Activated T-helper 9 cell treated with anti-CD3 and anti-CD28 coated beads, Interleukin-2, amount 50 U/mL, for 16 hours (primary cell): ENCODE results near the gene PPP4R2.
"Not testable (repeated sequence)": the region's sequence is repeated elsewhere in the genome, so short reads cannot be mapped to it uniquely, and the experiment has no call there.

Source experiments
- DNase-seq: peaks from one replicate; pipeline ENCODE4 v3.0.0-alpha.2; 2020; ENCODE audit warnings: low read depth

PPP4R2 gene

DNA sequence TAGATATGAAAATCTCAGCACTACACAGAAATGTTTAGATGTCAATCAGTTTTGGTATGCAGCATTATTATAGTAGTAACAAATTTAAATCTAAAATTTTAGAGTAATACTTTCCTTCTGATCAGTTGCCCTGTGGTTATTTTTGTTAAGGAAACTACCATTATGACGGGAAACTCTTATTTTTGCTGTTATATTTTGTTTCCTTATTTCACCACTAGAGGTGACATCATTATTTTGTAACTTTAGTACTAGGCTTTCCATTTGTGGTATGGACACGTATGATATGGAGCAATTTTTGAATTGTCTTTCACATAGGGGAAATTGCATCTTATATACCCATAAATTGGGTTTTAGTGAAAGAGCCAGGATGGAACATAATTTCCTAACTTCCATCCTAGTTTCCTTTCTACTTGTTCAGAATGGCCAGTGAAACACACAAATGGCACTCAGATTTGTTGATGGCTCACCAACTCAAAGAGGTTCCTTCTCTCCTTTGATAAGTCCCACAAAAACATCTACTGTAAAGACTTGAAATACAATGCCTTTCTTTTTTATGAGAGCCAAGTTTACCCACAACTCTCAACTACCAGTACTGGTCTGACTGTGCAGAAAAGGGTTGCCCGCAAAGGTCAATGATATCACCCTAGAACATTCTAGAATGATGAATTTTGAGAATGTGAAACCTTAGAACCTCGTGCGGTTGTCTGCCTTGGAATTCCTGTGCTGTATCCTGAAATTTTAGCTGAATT, 19.4 kb upstream of the PPP4R2 start:
- DNase-seq, result no peak

DNA sequence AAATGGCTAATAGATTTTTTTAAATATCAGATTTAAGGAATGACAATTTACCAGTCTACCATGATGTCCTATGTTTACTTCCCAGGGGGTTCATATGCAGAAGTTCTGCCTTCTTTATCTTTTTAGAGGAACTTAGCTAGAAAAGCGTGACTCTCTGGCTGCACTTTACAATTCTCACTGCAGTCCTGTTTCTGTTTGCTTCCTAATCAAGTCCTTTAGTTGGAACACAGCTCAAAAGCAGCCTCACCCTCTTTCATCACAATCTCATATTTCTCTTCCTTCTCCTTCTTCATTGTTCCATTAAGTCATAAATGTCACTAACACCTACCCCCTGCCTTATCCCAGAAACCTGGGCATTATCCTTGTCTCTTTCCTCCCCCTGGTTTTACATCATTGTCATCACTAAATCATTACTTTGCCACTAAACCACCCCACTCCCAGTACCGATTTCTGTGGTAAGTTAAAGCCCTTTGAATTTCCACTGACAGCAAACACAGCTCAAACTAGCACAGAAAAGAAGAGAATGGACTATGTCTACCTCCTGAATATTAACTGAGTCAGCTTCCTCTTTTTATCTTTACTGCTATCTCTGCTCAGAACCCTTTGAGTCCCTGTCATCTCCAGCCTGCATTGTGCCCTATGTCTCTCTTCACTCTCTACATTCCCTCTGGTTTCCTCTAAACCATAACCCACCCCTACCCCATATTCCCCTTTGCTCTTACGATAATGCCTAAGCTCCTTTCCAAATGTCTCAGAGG, 13.8 kb upstream of the PPP4R2 start:
- no peak for DNase-seq

- DNase-seq, result no peak
These were observed 11.0 kb upstream of the PPP4R2 start for GRCh38 chr3:72985576-72985975.

- DNase-seq, result no peak
These were observed 5.8 kb upstream of the PPP4R2 start for GRCh38 chr3:72990701-72991395.

GRCh38 chr3:72991522-72991921, 5.1 kb upstream of the PPP4R2 start:
- DNase-seq, result no peak

DNA sequence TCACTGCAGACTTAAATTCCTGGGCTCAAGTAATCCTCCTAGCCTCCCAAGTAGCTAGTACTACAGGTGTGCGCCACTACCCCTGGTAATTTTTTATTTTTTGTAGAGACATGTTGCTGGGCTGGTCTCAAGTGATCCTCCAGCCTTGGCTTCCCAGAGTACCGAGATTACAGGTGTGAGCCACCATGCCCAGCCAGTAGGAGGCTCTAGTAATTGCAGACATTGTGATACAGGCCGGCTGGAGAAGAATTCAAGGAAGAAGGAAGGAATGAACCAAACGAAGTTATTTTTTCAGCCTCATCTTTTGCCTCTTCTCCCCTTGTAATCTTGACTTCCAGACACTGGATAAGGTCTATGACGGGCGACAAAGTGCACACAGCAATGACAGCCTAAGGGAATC, 3.2 kb upstream of the PPP4R2 start:
- DNase-seq, result no peak

DNA sequence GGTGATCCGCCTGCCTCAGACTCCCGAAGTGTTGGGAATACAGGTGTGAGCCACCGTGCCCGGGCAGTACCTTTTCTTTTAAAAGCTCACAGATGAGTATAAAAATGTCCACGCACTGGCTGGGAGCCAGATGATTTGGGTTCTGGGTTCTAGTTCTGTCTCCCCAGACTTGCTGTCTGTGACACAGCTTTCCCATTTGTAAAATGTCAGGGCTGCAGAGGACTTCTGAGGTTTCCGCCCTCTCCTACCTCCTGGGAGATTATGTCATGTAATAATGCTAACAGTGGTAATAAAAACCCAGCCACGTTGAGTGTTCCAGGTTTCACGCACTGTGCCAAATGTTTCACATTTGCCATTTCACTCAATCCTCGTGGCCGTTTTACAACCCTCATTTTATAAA, 1.3 kb upstream of the PPP4R2 start:
- no peak for DNase-seq

- no peak for DNase-seq
These were observed 514 bp upstream of the PPP4R2 start for GRCh38 chr3:72996121-72996472.

DNA sequence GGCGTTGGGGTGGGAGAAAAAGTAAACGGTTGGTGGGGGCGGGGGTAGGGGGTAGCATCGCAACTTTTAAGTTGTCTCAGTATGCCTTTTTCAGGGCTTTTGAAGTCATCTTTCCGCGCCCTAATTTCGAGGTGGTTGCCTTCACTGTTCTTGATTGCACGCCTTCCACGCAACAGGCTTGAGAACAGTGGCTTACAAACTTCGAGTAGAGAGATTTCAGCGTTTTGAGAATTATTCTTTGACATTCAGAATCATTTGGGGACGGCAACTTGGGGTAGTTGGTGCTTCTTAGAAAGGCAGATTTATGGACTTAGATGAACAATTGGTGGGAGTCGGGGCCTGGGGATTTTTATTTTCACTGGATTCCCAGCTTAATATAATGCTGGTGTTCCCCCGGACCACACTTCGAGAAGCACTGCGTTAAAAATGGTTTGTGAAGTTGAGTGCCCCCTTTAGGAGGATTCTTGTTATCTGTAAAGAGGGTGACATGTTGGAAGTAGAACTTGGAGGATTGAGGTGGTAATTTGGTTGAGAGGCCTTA, 880 bp downstream of the PPP4R2 start:
- no peak for DNase-seq

DNA sequence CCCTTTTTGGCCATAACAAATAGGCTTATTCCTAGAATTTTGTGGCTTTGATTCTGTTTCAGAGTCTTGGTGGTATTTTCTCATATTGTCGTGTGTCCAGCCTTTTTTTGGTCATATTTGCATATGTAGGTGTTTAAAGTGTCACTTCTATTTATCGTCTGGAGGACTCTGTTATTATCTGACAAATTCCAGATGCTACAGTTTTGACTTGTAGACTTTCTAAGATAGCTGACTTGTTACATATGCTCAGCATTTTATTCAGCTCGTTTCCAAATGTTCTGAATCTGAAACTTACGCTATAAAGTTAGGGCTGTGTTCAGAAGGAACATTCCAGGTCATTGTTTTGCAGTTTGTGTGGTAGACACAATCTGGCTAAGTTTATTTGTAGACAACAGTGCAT, 1.9 kb downstream of the PPP4R2 start:
- DNase-seq, result no peak

GRCh38 chr3:72999951-73000350, 3.3 kb downstream of the PPP4R2 start:
- no peak for DNase-seq

GRCh38 chr3:73003050-73003449, 6.4 kb downstream of the PPP4R2 start:
- DNase-seq, result not testable (repeated sequence)

- no peak for DNase-seq
These were observed 7.7 kb downstream of the PPP4R2 start for GRCh38 chr3:73004316-73004715.

DNA sequence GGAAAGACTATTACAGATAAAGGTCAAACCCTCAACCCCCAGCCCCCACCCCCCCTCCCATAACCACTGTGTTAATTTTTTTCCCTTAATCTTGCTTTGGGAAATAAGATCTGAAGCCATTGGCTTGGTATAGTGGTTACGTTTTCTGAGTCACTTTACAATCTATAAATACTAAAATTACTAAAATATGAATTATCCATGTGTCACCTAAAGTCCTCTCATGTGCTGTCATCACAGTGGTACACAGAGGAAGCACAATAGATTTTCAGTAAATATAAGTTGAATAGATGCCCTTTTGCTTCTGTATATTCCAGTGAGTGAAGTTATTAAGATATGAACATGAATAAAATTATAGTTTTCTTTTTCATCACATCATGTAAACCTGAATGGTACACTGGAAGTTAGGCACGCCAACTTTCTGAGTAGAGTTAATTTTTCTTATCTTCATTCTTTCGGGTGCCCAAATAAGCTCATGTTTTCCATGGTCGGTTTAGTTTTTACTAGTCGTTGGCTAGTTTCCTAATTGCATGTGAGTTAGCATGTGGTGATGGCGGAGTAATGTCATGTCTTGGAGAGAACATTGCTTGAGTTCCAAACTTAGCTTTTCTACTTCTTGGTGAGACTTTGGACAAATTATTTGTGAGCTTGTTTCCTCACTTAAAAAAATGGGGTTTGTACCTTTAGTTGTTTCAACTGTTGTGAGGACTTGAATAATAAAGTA, 11.5 kb downstream of the PPP4R2 start:
- no peak for DNase-seq

- no peak for DNase-seq
These were observed 12.4 kb downstream of the PPP4R2 start for GRCh38 chr3:73009008-73009407.

GRCh38 chr3:73009750-73010149, 13.1 kb downstream of the PPP4R2 start:
- no peak for DNase-seq

DNA sequence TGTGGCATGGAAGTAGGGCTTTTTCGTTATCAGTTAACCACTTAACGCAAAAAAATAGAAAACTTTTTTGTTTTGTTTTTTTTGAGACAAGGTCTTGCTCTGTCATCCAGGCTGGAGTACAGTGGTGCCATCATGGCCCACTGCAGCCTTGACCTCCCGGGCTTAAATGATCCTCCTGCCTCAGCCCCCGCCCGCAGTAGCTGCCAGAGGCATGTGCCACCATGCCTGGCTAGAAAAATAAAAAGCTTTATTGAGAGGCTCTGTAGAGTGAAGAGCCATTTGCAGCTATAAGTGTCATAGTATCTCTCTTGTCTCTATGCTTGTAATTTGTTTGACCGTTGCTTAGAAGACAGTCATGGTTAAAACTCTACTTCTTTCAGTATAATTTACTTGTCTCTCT, 13.5 kb downstream of the PPP4R2 start:
- DNase-seq, result no peak

DNA sequence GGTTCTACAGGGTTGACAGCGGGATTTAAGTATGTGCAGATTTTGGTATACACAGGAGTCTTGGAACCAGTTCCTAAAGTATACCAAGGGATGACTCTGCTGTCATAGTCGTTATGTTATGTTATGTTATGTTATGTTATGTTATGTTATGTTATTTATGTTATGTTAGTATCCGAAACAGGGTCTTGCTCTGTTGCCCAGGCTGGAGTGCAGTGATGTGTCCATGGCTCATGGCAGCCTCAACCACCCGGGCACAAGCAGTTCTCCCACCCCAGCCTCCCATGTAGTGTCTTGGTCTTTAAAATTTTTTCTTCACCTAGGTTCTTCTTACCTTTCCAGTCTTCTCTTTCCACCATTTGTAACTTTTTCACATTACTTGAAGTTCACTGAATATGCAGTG, 21.7 kb downstream of the PPP4R2 start:
- no peak for DNase-seq

GRCh38 chr3:73018790-73019441, 22.3 kb downstream of the PPP4R2 start:
- DNase-seq, result no peak

DNA sequence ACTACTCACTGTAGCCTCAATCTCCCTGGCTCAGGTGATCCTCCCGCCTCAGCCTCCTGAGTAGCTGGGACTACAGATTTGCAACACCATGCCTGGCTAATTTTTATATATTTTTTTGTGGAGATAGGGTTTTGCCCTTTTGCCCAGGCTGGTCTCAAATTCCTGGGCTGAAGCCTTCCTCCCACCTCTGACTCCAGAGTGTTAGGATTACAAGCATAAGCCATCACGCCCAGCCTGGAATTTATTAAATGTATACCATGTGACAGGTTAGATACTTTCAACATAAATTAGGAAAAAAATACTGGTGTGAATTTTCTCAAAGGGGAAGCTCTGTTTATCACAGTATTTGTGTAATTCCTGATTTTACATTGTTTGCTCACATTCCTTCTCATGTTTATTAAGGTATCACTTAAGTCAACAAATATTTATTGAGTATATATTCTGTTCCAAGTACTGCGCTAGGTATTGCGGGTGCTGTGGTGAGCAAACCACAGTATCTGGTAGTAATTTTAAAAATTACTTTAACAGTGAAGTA, 24.8 kb downstream of the PPP4R2 start:
- no peak for DNase-seq

DNA sequence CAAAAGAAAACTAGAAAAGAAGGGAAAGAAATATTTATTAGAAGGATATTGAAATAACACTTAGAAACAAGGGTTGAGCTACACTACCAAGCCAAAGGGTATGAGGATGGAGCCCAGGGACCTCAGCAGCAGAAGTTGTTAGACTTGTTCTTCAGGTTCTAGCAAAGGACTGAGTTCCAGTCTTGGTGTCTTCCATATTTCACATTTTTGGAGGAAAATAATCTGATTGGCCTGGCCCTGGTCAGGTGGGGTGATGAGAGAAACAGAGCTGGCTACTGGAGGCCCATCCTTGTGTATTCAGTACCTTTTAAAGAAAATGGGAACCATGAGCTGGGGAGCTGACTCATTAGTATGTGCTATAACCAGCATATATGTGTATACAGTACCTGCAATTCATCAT, 28.2 kb downstream of the PPP4R2 start:
- no peak for DNase-seq
